Body of pancreas (tissue), 4 donors: ENCODE data around the gene CACNA1H. TPM values are rescaled to one million over a fixed set of nuclear protein-coding genes. Genes with fewer than 3 reads are reported as not detected.

Source experiments
- ATAC-seq: fragments of 150-250 bp; one replicate; pipeline ENCODE4 v1.9.1; 2016
- DNase-seq, 4 donors: peaks; one replicate each; pipeline ENCODE4 v3.0.0-alpha.2; 2019
- H3K27ac ChIP-seq, 4 donors: fragments of 200-600 bp; sonication (generic); 1 replicate in 3 of 4; 2 replicates in 1 of 4; pipeline versions ENCODE4 v1.5.1 to v1.6.1; 2016 to 2019; ENCODE audit warnings: mild to moderate bottlenecking in 1 of 4, mixed read lengths in 1 of 4, moderate library complexity in 1 of 4
- H3K27me3 ChIP-seq, 2 donors: fragments of 200-600 bp; sonication (generic); one replicate each; pipeline ENCODE4 v1.6.0; 2016; ENCODE audit warnings: mild to moderate bottlenecking in 1 of 2
- H3K36me3 ChIP-seq, 2 donors: fragments of 200-600 bp; sonication (generic); replicated peaks in 1 of 2; 2 replicates each; pipeline ENCODE4 v1.5.1; 2016; ENCODE audit warnings: low read depth in 2 of 2; ENCODE audit not compliant: insufficient read depth in 1 of 2
- H3K4me1 ChIP-seq: fragments of 200-600 bp; sonication (generic); one replicate; pipeline ENCODE4 v1.6.0; 2016
- H3K4me3 ChIP-seq, 2 donors: fragments of 200-600 bp; sonication (generic); 1 replicate in 1 of 2; 2 replicates in 1 of 2; pipeline ENCODE4 v1.5.1; 2016 to 2019
- H3K9me3 ChIP-seq, 3 donors: fragments of 200-600 bp; sonication (generic); 1 replicate in 2 of 3; 2 replicates in 1 of 3; pipeline ENCODE4 v1.5.1; 2016
- CTCF ChIP-seq, 7 experiments: fragments of 450-650 bp in 4 of 7; fragments of 200-600 bp in 3 of 7; sonication (generic) in 3 of 7; IDR thresholded peaks; one replicate each; pipeline ENCODE4 v1.5.1; 2016 to 2019; ENCODE audit warnings: antibody characterized with exemption in 7 of 7
- POLR2A ChIP-seq, 3 donors: fragments of 450-650 bp; IDR thresholded peaks; one replicate each; pipeline ENCODE4 v1.6.1; 2016; ENCODE audit warnings: antibody characterized with exemption in 3 of 3, mild to moderate bottlenecking in 2 of 3
- WGBS, 2 donors: methylation state at CpG; one replicate each; pipeline ENCODE4 v1.1.5; 2017; 5-methylcytosine and 5-hydroxymethylcytosine counted together
- intact Hi-C: fragments of 100-400 bp; cut with DNase I; formaldehyde crosslinking; loops from one replicate; pipeline ENCODE4 v1.15.1; 2023
- total RNA-seq, 2 donors: library from RNA; depleted of rRNA; stranded (reverse); fragments of >200 nt; gene quantifications; one replicate each; pipeline ENCODE4 v1.1.0, GENCODE V29; 2016

CACNA1H gene
- total RNA-seq, 2 donors from 2014 or later: 7.3 to 15.2 TPM

- no peak for DNase-seq
- TF ChIP-seq CTCF (IDR thresholded peaks at IDR 0.05): no peak
- no peak for TF ChIP-seq POLR2A (IDR thresholded peaks at IDR 0.05)
- 65 to 66% methylated on average over 19 to 21 of the region's 30 CpGs for WGBS, 2 donors
- ATAC-seq: no peak
- Histone ChIP-seq H3K9me3 (no peaks in the 10 kb centered on the region), H3K4me1 (no peaks in the 10 kb centered on the region), H3K27me3 (peaks cover 0 to 3% of the 10 kb centered on the region in 2 donors), H3K4me3 (no peak overlapping the region), H3K27ac (no peak overlapping the region), H3K36me3 (no peaks in the 10 kb centered on the region)
- intact Hi-C loops: no loop called here
These were observed 31.1 kb upstream of the CACNA1H start for GRCh38 chr16:1121601-1122397.

GRCh38 chr16:1122398-1122765 is 30.5 kb upstream of the CACNA1H start:
- Histone ChIP-seq H3K27ac (no peak overlapping the region), H3K27me3 (peaks cover 0 to 3% of the 10 kb centered on the region in 2 donors), H3K9me3 (no peaks in the 10 kb centered on the region), H3K36me3 (no peaks in the 10 kb centered on the region), H3K4me1 (no peaks in the 10 kb centered on the region), H3K4me3 (no peak overlapping the region)
- DNase-seq (no peak), ATAC-seq (no peak)
- TF ChIP-seq CTCF (IDR thresholded peaks at IDR 0.05) (no peak), POLR2A (IDR thresholded peaks at IDR 0.05) (no peak)
- 83 to 85% methylated on average over 14 of the region's 14 CpGs for WGBS, 2 donors
- intact Hi-C loops: no loop called here

- no peak for ATAC-seq
- Histone ChIP-seq H3K27me3 (peaks cover 0 to 3% of the 10 kb centered on the region in 2 donors), H3K9me3 (no peaks in the 10 kb centered on the region), H3K4me1 (no peaks in the 10 kb centered on the region), H3K36me3 (no peaks in the 10 kb centered on the region), H3K4me3 (no peak overlapping the region), H3K27ac (no peak overlapping the region)
- intact Hi-C loops: no loop called here
- no peak for TF ChIP-seq CTCF (IDR thresholded peaks at IDR 0.05)
- no peak for TF ChIP-seq POLR2A (IDR thresholded peaks at IDR 0.05)
- 78 to 80% methylated on average over 7 to 20 of the region's 21 CpGs for WGBS, 2 donors
- no peak for DNase-seq
These were observed 29.2 kb upstream of the CACNA1H start for GRCh38 chr16:1123525-1124230.

GRCh38 chr16:1124291-1124690 is 28.6 kb upstream of the CACNA1H start:
- Histone ChIP-seq H3K4me3 (no peak overlapping the region), H3K27ac (no peak overlapping the region), H3K4me1 (no peaks in the 10 kb centered on the region), H3K27me3 (peaks cover 0 to under 1% of the 10 kb centered on the region in 2 donors), H3K9me3 (no peaks in the 10 kb centered on the region), H3K36me3 (no peaks in the 10 kb centered on the region)
- intact Hi-C loops: no loop called here
- TF ChIP-seq POLR2A (IDR thresholded peaks at IDR 0.05): no peak
- TF ChIP-seq CTCF (IDR thresholded peaks at IDR 0.05): no peak
- no peak for ATAC-seq
- 79 to 94% methylated on average over 3 to 13 of the region's 18 CpGs for WGBS, 2 donors
- DNase-seq: no peak
